ENCODE measurements around the gene KCNG4.

The KCNG4 gene, protein sequence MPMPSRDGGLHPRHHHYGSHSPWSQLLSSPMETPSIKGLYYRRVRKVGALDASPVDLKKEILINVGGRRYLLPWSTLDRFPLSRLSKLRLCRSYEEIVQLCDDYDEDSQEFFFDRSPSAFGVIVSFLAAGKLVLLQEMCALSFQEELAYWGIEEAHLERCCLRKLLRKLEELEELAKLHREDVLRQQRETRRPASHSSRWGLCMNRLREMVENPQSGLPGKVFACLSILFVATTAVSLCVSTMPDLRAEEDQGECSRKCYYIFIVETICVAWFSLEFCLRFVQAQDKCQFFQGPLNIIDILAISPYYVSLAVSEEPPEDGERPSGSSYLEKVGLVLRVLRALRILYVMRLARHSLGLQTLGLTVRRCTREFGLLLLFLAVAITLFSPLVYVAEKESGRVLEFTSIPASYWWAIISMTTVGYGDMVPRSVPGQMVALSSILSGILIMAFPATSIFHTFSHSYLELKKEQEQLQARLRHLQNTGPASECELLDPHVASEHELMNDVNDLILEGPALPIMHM

DNA sequence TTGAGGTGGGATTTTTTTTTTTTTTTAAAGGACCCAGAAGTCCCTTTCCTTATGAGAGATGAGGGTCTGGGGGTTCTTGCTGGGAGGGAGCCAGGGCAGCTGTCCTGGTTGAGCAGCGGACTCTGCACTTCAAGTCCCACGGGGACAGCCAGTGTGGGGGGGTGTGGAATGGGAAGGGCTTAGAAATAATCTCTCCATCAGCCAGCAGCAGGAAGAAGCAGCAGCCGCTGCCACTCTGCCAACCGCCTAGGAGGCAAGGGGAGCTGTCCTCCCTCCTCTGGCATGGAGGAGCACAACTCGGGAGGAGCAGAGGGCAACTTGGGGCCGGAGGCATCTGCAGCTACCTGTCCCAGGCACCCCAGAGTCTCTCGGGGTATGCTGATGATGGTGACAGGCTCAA is at the start of gene KCNG4:
Gene KCNG4, minus strand, starts transcription at position 104 of the 400 bp plus-strand sequence. CDS start 2,527 bp downstream, outside the sequence.
- DNase-seq (ENCODE audit: low read depth in 2 of 2, low spot score in 1 of 2): no peak

DNA sequence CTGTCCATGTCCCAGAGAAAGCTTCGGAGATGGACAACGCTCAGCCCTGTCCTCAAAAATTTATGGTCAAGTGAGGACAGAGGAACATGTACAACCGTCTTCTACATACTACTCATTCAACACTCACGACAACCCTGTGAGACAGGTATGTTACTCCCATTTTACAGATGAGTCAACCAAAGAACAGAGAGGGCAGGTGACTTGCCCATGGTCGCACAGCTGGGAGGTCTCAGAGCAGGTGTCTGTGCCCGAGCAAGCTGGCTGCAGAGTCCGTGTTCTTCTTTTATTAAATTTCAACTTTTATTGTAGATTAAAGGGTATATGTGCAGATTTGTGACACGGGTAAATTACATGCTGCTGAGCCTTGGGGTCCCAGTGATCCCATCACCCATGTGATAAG is 49.1 kb upstream of the KCNG4 start:
- no peak for DNase-seq (ENCODE audit: low read depth in 2 of 2, low spot score in 1 of 2)

DNA sequence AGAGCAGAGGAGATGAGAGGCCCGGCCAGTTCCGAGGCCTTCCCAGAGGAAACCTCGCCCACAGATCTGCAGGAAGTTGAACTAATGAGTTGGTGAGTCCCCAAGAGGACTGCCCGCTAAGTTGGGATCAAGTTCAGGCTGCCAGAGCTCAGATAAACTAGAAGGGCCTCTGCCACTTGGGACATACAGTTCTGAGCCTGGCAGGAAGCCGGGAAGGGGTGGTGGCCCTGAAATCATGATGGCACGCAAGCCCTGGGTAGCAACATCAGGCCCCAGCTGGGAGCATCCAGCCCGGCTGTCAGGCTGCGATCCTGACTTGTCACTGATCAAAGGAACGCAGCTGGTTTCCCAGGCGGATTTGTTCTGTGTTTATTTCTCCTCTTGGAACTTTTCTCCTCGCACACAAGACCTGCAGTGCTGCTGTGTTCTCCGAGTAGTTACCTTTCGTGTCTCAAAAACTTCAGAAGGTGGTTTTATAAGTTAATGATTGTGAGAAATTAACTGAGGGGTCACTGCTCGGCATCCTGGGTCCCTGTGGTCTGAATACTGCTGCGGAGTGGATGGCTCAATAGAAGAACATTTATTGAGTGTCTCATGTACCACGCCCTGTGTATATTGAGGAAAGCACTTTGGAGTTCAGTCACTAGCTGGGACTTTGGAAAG is 46.9 kb upstream of the KCNG4 start:
- no peak for DNase-seq (ENCODE audit: low read depth in 2 of 2, low spot score in 1 of 2)

DNA sequence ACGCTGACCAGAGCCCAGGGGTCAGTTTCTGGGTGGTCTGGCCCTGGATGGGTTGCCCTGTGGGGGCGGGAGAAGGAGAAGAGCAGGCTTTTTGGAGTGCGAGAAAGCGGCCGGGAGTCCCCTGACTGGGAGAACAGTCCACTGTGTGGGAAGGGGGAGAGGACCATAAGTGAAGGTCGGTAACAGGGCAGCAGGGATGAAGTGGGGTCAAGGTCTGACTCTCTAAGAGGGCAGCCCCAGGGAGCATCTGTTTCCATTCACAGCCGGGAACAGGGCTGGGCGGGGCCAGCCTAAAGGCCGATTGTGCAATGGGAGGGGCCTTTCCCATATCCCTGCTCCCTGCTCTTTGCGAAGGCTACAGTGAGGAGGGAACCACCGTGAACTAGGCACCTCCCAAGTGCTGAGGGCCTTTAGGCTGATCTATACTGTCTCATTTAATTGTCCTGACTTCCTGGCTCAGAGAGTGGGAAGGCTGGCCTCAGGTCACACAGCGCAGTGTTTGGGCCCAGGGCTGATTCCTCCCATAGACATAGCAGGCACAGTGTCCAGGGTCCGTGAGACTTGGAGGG is 44.4 kb upstream of the KCNG4 start:
- no peak for DNase-seq (ENCODE audit: low read depth in 2 of 2, low spot score in 1 of 2)

DNA sequence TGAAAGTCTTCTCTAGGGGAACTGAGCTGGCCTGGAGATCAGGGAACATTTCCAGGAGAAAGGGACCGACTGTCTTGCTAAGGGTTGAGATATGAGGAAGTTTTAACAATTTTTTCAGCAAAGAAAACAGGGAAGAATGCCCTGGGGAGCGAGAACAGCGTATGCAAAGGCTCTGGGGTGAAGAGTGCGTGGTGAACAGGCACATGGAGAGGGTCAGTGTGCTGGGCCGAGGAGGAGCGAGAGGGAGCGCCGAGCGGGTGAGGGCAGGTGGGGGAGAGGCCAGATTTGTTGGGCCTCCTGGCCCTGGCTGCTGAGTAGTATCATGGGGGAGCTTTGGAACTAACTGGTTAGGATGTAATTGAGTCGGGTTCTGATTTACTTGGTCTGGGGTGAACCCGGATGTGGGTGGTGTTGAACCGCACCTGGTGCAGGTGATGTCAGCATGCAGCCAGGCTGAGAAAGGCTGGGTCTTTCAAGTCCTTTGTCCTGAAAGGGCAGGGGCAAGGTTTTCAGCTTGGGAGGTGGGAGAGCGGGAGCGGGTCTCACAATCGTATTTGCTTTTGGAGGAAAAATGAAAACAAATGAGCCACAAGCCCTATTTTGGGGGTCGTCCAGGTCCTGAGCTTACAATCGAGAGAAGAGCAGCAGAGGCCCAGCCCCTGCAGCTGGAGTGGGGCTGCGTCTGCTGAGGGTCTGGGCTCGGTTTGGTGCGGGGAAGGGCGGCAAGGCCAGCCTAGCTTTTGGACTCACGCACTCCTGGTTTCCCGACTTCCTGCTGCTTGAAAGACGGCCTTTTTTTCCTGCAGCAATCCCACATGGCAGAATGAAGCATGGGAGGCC is 43.7 kb upstream of the KCNG4 start:
- DNase-seq (ENCODE audit: low read depth in 2 of 2, low spot score in 1 of 2): no peak

DNA sequence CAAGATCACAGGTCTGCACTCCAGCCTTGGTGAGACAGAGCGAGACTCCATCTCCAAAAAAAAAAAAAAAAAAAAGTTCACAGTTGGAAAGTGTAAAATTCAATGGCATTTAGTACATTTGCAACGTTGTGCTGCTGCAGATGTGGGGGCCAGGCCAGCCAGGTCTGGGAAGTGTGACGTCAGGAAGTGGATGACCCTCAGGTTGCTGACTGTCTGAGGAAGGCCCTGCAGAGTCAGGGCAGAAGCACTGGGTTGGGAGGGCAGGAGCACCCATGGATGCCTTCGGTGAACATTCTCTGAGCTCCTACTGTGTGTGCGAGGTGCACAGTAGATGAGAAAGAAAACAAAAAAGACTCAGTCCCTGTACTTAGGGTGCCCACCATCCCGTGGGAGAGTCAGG is 42.7 kb upstream of the KCNG4 start:
- no peak for DNase-seq (ENCODE audit: low read depth in 2 of 2, low spot score in 1 of 2)

DNA sequence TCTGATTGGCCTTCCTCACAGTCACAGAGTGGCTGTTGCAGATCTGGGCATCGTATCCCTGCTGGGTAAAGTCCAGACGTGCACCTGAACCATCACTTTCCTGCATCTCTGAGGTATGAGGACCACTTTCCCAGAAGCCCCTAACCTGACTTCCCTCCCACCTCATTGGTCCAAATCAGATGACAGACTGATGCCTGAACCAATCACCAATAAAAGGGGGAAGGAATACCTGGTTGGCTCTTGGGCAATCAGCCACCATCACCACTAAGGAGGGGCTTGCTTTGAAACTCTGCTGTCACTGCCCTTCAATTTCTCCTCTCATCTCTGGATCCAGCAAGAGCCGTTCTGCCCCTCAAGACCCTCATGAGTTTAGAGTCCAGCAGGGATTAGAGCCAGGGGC is 41.3 kb upstream of the KCNG4 start:
- DNase-seq (ENCODE audit: low read depth in 2 of 2, low spot score in 1 of 2): no peak

DNA sequence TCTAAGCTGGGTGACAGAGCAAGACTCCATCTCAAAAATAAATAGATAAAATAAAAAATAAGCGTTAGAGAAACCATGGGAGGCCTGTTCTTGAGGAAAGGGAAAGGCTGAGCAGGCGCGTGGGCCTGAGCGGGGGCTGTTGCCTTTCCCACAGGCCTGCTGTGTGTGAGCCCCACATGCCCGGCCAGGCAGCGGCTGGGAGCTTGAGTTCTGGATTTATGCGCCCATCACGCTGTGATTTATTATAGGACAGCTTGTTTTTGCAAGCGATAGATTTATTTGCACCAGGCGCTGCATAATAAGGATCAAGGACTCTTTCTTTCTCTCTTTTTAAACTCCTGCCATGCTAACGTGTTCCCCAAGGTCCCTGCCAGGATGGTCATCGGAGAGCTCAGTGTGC is 40.1 kb upstream of the KCNG4 start:
- no peak for DNase-seq (ENCODE audit: low read depth in 2 of 2, low spot score in 1 of 2)

DNA sequence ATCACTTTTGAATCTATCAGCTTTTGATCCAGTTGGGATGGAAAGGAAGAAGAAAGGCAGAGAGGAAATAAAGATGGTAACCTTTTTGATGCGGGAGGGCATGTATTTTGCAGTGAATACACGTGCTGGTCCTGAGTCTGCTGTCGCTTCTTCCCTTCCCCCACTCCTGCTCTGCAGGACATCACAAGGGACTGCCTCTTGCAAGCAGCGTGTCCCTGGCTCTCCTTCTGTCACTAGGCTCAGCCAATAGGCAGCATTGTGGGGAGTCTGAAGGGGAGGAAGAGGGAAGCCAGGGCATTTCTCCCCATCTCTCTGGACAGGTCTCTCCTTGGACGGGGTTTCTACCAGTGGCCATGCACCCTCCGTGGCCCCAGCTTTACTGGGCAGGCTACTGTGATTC is 39.2 kb upstream of the KCNG4 start:
- no peak for DNase-seq (ENCODE audit: low read depth in 2 of 2, low spot score in 1 of 2)

DNA sequence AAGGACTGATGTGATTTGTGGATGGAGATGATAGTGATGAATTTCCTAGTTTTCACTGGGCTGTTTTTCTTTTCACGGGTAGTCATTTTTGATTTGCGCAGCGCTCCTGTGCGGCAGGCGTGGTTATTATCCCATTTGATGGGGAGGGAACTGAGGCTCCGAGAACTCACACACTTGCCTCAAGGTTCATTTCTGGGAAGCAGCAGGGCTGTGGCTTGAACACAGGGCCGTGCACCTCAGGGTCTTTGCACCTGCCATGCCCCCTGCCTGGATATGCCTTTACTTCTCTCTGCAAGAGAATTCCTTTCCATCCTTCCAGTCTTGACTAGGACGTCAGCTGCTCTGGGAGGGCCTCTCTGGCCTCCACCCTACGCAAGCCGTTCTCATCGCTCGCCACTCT is 38.5 kb upstream of the KCNG4 start:
- DNase-seq (ENCODE audit: low read depth in 2 of 2, low spot score in 1 of 2): no peak

DNA sequence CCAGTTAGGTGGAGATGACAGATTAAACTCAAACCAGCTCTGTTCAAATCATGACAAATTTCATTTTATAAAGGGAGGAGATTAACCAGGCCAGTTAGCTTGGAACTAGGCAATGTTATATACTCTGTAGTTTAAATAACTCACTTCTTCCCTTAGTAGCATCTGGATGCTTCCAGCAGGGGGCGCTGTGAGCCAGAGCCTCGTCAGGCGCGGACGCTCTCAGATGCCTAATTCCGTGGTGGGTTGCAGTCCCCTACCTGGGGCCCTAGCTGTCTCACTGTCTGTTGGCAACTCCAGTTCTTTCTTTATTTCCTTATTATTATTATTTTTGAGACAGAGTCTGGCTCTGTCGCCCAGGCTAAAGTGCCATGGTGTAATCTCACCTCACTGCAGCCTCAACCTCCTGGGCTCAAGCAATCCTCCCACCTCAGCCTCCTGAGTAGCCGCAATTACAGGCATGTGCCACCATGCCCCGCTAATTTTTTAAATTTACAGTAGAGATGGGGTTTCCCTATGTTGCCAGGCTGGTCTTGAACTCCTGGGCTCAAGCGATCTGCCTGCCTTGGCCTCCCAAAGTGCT is 37.5 kb upstream of the KCNG4 start:
- peak; percentile 33 to 56 for DNase-seq (ENCODE audit: low read depth in 2 of 2, low spot score in 1 of 2)

DNA sequence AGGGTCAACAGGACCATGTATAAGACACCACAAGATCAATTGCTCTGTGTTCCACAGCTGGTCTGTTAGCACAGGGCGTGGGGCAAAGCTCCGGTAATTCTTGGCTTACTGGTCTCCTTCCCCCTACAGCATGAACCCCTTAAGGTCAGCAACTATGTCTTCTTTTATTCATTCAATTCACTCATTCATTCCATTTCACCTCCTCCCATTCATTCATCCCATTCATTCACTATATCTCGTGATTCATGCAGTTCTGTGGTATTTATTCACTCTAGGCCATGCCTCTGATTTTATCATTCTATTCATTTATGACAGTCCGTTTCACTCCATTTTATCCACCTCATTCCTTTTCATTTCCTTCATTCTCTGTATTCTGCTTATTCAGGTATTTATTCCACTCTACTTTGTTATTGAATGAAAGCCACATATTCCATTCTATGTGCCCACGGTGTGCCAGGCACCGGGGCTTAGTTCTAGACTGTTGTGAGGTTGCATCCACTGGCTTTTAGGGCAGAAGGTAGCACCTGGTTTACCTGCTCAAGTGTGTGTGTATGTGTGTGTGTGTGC is 35.9 kb upstream of the KCNG4 start:
- no peak for DNase-seq (ENCODE audit: low read depth in 2 of 2, low spot score in 1 of 2)

DNA sequence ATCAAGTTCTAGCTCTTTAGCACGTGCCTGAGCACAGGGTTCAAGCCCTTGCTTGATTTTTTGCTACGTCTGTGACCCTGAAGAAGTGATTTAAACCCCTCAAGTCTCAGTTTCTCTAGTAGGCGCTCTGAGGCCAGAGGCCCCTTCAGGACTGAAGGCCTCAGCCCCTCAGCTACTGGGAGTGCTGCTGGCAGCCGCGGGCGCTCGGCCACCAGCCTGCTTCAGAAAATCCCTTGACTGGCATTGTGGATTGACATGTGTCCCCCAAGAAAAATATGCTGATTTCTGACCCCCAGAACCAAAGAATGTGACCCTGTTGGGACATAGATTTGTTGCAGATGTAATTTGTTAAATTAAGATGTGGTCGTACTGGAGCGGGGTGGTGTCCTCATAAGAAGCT is 34.7 kb upstream of the KCNG4 start:
- DNase-seq (ENCODE audit: low read depth in 2 of 2, low spot score in 1 of 2): no peak

DNA sequence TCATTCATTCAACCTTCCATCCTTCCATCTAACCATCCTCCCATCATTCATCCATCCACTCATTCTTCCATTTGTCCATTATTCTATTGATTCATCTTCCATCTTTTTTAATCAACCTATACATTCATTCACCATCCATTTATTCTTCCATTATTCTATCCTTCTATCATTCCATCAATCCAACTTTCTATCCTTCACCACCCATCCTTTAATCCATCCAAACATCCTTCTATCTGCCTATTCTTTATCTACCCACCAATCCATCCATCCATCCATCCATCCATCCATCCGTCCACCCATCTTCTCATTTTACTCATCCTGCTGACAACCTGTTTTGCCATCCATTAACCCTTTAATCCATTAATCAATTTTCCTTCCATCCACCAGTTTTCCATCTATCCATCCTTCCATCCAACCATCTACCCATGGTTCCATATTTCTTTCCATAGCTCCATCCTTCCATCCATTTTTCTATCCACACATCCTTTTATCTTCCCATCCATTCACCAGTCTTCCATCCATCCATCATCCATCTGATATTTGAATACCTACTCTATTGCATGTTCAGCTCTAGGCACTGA is 33.0 kb upstream of the KCNG4 start:
- DNase-seq (ENCODE audit: low read depth in 2 of 2, low spot score in 1 of 2): no peak

DNA sequence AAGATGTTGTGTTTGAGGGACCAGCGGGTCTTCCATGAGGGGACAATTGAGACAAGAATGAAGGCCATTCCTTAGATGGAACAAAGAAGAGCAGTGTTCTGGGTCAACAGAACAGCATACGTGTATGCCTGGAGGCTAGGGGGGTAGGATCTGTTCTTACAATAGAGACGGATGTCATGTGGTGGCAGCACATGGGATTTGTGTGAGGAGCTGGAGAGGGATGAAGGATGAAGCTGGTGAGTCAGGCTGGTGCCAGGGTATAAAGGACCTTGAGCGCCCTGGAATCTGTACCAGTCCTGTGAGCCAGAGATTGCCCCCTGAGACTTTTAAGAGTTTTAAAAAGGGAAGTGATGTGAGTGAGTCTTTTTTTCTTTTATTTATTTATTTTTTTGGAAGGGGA is 32.1 kb upstream of the KCNG4 start:
- no peak for DNase-seq (ENCODE audit: low read depth in 2 of 2, low spot score in 1 of 2)

DNA sequence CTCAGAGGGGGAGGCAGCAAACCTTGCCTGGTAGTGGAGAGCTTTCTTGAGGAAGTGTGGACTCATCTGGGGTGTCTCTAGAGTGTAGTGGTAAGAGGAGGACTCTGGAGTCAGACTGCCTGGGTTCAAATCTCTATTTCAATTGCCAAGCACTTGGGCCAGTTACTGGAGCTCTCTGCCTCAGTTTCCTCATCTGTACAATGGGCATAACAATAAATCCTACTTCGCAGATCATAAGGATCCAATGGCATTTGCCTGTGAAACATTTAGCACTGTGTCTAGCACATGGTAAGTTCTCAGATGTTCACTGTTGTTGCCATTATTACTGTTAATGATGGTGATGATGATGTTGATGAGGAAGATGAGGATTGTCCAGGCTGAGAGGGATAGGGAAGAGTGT is 31.2 kb upstream of the KCNG4 start:
- no peak for DNase-seq (ENCODE audit: low read depth in 2 of 2, low spot score in 1 of 2)

DNA sequence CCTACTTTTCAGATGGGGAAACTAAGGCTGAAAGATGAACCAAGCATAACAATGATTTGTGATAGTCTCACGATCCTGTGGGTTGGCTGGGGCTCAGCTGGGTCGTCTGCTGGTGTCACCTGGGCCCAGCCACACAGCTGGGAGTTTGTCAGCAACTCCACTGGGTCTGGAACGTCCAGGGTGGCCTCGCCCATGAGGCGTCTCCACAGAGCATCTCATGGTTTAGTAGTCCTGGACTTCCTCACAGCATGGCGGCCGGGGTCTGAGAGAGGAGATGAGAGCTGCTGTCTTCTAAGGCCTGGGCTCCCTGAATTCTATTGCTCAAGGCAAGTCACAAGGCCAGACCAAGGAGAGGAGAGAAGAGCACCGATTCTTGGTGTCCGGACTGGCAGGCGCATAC is 30.7 kb upstream of the KCNG4 start:
- no peak for DNase-seq (ENCODE audit: low read depth in 2 of 2, low spot score in 1 of 2)

DNA sequence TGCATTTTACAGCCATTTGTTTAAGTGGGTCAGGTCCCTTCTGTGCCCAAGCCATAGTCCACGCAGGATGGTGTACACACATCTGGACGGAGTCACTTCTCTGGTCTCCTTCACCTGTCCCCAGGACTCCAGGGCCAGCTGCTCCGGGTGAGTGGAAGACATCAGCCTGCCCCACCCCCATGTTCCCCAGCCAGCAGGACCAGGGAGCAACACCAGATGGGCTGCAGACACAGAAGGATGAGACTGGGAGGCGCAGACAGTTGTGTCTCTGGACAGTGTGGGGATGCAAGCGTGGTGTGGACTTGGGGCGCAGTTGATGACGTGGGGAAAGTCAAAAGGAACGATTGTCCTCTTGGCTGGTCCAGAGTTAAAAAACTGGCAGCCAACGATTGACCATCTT is 30.3 kb upstream of the KCNG4 start:
- DNase-seq (ENCODE audit: low read depth in 2 of 2, low spot score in 1 of 2): no peak

DNA sequence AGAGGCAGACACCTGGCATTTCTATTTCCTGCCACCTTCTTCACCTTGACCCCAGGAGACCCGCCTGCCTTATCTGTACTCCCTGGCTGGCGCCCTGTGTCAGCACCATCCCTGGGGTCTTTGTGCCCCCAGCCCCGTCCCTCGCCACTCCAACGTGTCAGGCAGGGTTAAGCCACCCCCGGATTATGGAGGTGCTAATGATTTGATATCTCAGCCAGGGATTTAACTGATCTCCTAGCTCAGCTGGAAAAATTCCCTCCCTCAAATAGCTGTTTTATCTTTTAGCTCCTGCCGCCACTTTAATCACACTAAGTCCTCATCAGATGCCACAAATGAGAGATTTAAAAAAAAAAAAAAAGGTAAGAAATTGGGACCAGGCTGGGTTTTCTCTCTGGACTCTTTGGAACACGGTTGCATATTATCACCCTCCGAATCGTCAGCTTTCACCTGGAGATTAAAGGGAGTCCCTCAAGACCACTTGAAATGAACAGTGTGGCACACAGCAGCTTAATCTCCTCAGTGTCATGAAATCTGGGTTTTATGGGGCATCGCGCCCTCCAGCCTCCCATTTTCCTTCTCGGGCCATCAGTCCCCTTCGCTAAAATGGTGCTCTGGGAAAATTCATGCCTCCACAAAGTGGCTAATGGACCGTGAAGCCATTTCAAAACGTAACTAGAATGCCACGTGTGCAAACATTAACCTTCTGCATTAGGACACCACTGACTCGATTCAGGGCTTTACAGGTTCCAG is 28.7 kb upstream of the KCNG4 start:
- no peak for DNase-seq (ENCODE audit: low read depth in 2 of 2, low spot score in 1 of 2)

DNA sequence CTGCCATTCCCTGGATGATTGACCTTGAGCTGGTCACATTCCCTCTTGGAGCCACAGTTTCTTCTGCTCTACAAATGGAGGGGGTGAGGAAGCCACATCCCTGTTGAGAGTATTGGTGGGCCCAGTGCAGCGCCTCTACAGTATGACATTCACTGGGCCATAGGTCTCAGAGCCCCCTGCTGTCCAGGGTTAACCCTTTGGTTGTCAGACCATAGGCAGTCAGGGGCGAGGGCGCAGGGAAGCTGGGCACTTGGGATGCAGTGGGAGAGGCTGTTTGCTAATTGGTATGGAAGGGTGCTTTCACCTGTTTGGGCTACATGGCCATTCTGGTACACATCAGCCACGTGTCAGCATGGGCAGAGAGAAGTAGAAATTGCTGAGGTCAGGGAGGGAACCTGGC is 27.6 kb upstream of the KCNG4 start:
- no peak for DNase-seq (ENCODE audit: low read depth in 2 of 2, low spot score in 1 of 2)

Data from stimulated activated CD8-positive, alpha-beta memory T cell treated with anti-CD3 and anti-CD28 coated beads, Interleukin-4, amount 100 ng/mL, for 1 hour (primary cell).